ENCODE results near the gene EFNA2.
"Not testable (repeated sequence)": the region's sequence is repeated elsewhere in the genome, so short reads cannot be mapped to it uniquely, and the experiment has no call there.

Gene EFNA2

GRCh38 chr19:1298235-1298634 lies 12.6 kb downstream of the EFNA2 start:
- DNase-seq (ENCODE audit: low read depth in 3 of 3) = no peak

GRCh38 chr19:1299801-1300200 lies 14.1 kb downstream of the EFNA2 start:
- no peak for DNase-seq (ENCODE audit: low read depth in 3 of 3)

GRCh38 chr19:1300744-1301490 lies 15.2 kb downstream of the EFNA2 start:
- DNase-seq (ENCODE audit: low read depth in 3 of 3) = no peak

GRCh38 chr19:1302533-1303239 lies 17.0 kb downstream of the EFNA2 start:
- no peak for DNase-seq (ENCODE audit: low read depth in 3 of 3)

DNA sequence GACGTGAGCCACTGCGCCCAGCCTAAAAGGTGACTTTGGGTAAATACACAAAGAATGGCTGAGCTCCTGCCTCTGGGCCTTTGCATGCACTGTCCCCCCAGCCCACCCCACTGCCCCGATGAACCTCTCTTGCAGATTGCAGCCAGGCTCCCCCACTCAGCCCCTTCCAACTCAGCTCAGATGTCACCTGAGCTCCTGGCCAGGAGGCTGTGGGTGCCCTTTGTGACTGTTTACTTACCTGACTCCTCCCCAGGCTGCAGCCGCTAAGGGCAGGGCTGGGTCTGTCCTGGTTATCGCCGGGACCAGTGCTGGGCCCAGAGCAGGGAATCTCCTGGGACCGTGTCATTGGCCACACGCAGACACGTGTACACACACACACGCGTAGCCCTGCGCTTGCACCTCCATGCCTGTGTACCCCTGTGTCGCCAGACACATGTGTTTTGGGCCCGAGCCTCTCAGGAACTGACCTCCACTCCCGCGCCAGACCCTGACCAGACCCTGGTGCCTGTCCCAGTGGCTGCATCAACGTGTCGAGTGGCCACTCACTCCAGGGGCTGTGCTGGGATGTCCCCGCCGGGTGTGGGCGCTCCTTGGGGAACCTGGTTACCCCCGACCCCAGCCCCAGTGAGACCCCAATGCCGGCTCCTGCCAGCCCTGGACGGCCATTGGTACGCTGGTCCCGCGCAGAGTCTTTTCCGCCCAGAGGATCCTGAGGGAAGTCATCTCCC lies 18.7 kb downstream of the EFNA2 start:
- no peak for DNase-seq (ENCODE audit: low read depth in 3 of 3)

- DNase-seq (ENCODE audit: low read depth in 3 of 3) = not testable (repeated sequence)
Measured at GRCh38 chr19:1305354-1305753, 19.7 kb downstream of the EFNA2 start.

DNA sequence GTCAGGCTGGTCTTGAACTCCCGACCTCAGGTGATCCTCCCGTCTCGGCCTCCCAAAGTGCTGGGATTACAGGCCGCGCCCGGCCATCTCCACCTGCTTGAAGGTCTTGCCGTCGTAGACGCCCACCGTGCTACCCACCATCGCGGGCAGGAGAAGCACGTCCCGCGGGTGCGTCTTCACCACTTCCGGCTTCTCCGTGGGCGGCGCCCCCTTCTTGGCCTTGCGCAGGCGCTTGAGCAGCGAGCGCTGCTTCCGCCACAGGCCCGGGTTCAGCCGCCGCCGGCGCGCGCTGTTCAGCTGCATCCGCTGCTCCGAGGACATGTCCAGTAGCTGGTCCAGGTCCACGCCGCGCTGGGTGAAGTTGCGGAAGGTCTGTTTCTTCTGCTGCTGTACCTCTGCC lies 21.6 kb downstream of the EFNA2 start:
- no peak for DNase-seq (ENCODE audit: low read depth in 3 of 3)

DNA sequence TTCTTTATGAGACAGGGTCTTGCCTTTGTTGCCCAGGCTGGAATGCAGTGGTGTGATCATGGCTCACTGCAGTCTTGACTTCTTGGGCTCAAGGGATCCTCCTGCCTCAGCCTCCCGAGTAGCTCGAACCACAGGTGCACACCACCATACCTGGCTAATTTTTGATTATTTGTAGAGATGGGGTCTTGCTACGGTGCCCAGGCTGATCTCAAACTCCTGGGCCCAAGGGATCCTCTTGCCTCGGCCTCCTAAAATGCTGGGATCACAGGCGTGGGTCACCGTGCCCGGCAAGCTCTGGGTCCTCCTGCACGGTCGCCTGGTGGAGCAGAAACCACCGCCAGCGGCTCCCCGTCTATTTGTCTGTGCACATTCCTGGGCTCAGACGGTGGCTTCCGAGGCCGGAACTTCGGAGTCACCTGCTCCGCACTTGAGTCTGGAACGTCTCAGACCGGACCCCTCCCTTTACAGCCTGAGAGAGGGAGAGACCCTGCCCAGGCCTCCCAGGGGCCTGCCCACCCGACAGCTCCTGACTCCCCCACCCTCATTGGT lies 22.2 kb downstream of the EFNA2 start:
- no peak for DNase-seq (ENCODE audit: low read depth in 3 of 3)

DNA sequence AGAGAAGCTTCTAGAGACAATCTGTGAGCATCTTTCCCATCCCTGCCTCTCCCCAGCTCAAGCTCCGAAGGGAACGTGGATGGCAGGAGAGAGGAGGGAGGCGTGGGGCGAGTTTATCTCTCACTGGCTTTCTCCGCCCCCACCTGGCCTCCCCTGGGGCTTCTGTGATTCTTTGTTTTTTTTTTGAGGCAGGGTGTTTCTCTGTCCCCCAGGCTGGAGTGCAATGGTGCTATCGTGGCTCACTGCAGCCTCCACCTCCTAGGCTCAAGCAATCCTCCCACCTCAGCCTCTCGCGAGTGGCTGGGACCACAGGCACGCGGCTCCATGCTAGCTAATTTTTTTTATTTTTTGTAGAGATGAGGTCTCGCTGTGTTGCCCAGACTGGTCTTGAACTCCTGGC lies 23.0 kb downstream of the EFNA2 start:
- DNase-seq (ENCODE audit: low read depth in 3 of 3) = no peak

- DNase-seq (ENCODE audit: low read depth in 3 of 3) = no peak
Measured at GRCh38 chr19:1309977-1310852, 24.5 kb downstream of the EFNA2 start.

DNA sequence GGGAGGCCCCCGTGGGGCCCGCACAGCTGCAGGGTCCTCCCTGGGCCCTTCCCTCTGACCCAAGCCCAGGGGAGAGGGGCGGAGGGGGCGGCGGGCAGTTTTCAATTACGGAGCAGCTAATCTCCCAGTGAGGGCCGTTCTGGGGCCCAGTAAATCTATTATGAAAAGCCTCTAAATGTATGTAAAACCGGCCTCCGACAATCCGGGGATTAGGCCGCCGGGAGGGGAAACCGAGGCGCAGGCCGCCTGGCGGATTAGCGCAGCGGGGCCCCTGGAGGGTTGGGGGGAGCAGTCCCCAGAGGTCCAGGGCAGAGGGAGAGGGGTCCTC lies 25.1 kb downstream of the EFNA2 start:
- no peak for DNase-seq (ENCODE audit: low read depth in 3 of 3)

- no peak for DNase-seq (ENCODE audit: low read depth in 3 of 3)
Measured at GRCh38 chr19:1311543-1312091, 25.9 kb downstream of the EFNA2 start.

DNA sequence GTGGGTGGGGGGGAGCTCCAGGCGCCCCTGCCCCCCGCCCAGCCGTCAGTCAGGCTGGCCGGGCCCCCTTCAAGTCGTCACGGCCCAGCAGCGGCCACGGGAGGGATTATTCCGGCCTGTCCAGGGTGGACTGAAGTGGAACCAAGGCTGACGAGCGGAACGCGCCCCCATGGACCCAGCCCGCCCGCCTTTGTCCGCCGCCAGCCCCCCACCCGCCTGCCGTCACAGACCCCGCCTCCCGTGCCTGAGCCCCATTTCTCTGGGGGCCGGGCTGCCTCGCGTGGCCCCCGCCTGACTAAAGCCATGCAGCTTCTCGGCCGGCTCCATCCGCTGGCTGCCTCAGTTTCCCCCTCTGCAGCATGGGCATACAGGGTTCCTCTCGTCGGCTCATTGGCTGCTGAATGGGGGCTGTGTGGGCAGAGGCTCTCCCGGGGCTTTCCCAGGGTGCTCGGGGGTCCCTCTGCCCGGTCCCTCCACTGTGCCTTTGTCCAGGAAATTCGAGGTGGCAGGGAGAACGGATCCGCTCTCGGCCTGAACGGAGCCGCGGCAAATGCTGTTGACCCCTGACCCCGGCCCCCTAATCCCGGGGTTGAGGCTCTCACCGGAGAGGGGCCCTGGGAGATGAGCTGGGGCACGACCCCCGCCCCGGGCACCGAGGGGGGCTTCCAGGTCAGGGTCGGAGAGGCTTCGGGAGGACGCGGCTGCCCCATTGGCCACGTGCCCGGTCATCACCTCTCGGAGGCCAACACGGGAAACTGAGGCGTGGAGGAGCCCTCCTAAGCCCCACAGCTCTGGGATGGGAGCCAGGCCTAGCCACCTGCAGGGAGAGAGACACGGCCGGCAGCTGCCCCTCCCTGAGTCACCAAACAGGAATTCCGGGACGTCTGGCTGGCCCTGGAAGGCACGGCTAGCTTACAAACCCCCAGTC lies 27.4 kb downstream of the EFNA2 start:
- DNase-seq (ENCODE audit: low read depth in 3 of 3) = no peak

DNA sequence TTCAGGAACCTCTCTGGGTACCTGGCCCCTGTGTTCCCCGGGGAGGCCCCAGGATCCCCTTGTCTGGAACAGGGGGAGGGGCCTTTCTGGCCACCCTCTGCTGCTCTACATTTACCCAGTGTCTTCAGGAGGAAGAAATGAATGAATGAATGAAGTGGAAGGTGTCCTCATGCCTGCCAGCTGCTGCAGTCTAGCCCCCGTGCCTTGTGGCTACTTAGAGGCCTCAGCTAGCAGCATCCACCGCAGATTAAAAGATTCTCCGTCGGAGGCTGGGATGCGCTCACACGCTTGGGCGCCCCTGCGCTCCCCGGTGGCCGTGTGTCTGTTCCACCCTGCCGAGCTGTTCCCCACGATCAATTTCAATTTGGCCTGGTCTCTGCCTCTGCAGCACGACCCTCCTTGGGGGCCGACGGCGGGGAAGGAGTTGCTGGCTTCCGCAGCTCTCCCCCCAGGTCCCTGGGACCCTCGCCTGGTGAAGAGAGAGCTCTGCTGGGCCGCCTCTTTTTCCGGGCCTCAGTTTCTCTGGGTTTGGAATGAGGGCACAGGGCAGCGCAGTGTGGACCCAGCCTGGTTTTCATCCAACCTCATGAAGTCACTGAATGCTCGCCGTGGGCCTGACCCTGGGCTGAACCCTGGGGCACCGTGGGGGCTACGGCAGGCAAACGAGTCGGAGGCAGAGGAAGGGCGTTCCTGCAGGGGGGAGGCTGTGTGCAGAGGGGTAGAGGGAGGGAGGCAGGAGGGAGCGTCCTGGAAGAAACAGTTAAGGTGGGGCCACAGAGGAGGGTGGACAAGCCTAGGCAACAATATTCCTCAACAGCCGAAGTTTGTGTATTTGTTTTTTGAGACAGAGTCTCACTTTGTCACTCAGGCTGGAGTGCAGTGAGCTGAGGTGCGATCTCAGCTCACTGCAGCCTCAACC lies 28.3 kb downstream of the EFNA2 start:
- no peak for DNase-seq (ENCODE audit: low read depth in 3 of 3)

GRCh38 chr19:1315470-1316166 lies 29.9 kb downstream of the EFNA2 start:
- peak in 1 of 3 experiments; percentile 21 for DNase-seq (ENCODE audit: low read depth in 3 of 3)

- DNase-seq (ENCODE audit: low read depth in 3 of 3) = no peak
Measured at GRCh38 chr19:1316466-1316865, 30.8 kb downstream of the EFNA2 start.

GRCh38 chr19:1317274-1318003 lies 31.8 kb downstream of the EFNA2 start:
- no peak for DNase-seq (ENCODE audit: low read depth in 3 of 3)

Measured in stimulated activated CD4-positive, alpha-beta T cell treated with anti-CD3 and anti-CD28 coated beads, TNF-alpha, amount 100 ng/mL, for 4 hours (primary cell).